ENCODE data around the gene CLDN11. TPM values are rescaled to one million over a fixed set of nuclear protein-coding genes. Genes with fewer than 3 reads are reported as not detected.

Gene CLDN11
- total and polyA plus RNA-seq, 10 of the 15 experiments (the other 5 are each of a cell fraction or from before 2014, with no cell fraction given) = 0.15 TPM; not detected in 9

DNA sequence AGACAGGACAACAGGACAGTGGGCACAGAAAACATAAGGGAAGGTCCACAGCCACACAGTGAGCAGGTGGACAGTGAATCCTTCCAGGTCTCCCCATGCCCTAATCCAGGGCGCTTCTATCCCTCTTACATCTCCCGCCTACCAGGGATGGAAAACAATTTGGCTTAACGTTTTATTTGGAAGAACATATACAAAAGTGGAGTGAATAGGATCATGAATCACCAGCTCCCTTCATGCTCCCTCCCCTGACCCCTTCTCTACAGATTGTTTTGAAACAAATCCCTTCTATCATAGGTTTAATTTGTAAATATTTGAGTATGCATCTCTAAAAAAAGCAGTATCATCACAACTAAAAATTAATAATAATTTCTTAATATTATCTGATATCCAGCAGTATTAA is 52.5 kb downstream of the CLDN11 start:
- H3K4me1 ChIP-seq (ENCODE audit: control insufficient read depth, insufficient read depth, low read length) = no peaks in the 10 kb centered on the region
- ATAC-seq = no peak
- ChIA-PET CTCF (interaction anchor here (0.6 to 0.7 kb wide), 3 partner anchors 27 to 355 kb away, joined by 3 read pairs; no protein-coding TSS in a partner anchor), RAD21 (ENCODE audit: unreplicated experiment) (no interaction called here), POLR2A (no interaction called here), SMC1A (ENCODE audit: uncharacterized antibody, unreplicated experiment) (no interaction called here)
- H2AFZ ChIP-seq (ENCODE audit: control insufficient read depth, low read depth, low read length) = no peak overlapping the region
- H3K9me3 ChIP-seq (replicated peaks; ENCODE audit: control insufficient read depth, insufficient read depth, low read length) = no peaks in the 10 kb centered on the region
- no peak overlapping the region for H3K4me3 ChIP-seq
- WGBS (ENCODE audit: insufficient coverage, insufficient replicate concordance, low lambda C conversion rate, missing lambda C conversion rate) = 48% methylated on average over 3 of the region's 3 CpGs
- no peak overlapping the region for H3K9ac ChIP-seq (ENCODE audit: control insufficient read depth, insufficient read depth, low read length)
- BruUV-seq (replicated peaks) = no TSS peak
- peaks cover 0 to 3% of the 10 kb centered on the region in 2 experiments; a peak in 3 of 4 replicates for H3K27me3 ChIP-seq (replicated peaks in 1 of 2; ENCODE audit: control insufficient read depth in 2 of 2, insufficient read depth in 2 of 2, low read length in 1 of 2)
- H4K20me1 ChIP-seq (ENCODE audit: control insufficient read depth, insufficient read depth) = no peaks in the 10 kb centered on the region
- intact Hi-C loops (cut with micrococcal nuclease; ENCODE audit: unreplicated experiment) = no loop called here
- in situ Hi-C loops (cut with MboI) = no loop called here
- no peak overlapping the region for H3K27ac ChIP-seq (ENCODE audit: control insufficient read depth, insufficient read depth)
- FAIRE-seq = no peak
- H3K4me2 ChIP-seq (ENCODE audit: control insufficient read depth, insufficient read depth) = no peak overlapping the region
- TF ChIP-seq, protein P1, sequence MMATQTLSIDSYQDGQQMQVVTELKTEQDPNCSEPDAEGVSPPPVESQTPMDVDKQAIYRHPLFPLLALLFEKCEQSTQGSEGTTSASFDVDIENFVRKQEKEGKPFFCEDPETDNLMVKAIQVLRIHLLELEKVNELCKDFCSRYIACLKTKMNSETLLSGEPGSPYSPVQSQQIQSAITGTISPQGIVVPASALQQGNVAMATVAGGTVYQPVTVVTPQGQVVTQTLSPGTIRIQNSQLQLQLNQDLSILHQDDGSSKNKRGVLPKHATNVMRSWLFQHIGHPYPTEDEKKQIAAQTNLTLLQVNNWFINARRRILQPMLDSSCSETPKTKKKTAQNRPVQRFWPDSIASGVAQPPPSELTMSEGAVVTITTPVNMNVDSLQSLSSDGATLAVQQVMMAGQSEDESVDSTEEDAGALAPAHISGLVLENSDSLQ (IDR thresholded peaks at IDR 0.05) = no peak
- TF ChIP-seq ZNF207 (IDR thresholded peaks at IDR 0.05; ENCODE audit: borderline replicate concordance) (no peak), MTA3 (IDR thresholded peaks at IDR 0.05; ENCODE audit: borderline replicate concordance, low read length) (no peak), ZNF24 (IDR thresholded peaks at IDR 0.05) (no peak), SUPT20H (IDR thresholded peaks at IDR 0.05; ENCODE audit: borderline replicate concordance, control insufficient read depth, low read depth, low read length) (no peak), SIX5 (IDR thresholded peaks at IDR 0.05; ENCODE audit: low read depth, low read length, severe bottlenecking) (no peak), IRF4 (IDR thresholded peaks at IDR 0.05; ENCODE audit: low read depth, low read length) (no peak), FOS (IDR thresholded peaks at IDR 0.05; ENCODE audit: borderline replicate concordance, extremely low read depth, insufficient read length) (no peak), POU2F2 (IDR thresholded peaks at IDR 0.05; ENCODE audit: borderline replicate concordance, low read depth, low read length) (no peak)
- TF ChIP-seq, protein P2, sequence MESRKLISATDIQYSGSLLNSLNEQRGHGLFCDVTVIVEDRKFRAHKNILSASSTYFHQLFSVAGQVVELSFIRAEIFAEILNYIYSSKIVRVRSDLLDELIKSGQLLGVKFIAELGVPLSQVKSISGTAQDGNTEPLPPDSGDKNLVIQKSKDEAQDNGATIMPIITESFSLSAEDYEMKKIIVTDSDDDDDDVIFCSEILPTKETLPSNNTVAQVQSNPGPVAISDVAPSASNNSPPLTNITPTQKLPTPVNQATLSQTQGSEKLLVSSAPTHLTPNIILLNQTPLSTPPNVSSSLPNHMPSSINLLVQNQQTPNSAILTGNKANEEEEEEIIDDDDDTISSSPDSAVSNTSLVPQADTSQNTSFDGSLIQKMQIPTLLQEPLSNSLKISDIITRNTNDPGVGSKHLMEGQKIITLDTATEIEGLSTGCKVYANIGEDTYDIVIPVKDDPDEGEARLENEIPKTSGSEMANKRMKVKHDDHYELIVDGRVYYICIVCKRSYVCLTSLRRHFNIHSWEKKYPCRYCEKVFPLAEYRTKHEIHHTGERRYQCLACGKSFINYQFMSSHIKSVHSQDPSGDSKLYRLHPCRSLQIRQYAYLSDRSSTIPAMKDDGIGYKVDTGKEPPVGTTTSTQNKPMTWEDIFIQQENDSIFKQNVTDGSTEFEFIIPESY (IDR thresholded peaks at IDR 0.05) = no peak
- TF ChIP-seq, protein P3, sequence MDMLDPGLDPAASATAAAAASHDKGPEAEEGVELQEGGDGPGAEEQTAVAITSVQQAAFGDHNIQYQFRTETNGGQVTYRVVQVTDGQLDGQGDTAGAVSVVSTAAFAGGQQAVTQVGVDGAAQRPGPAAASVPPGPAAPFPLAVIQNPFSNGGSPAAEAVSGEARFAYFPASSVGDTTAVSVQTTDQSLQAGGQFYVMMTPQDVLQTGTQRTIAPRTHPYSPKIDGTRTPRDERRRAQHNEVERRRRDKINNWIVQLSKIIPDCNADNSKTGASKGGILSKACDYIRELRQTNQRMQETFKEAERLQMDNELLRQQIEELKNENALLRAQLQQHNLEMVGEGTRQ (IDR thresholded peaks at IDR 0.05; ENCODE audit: borderline replicate concordance, low read depth, low read length) = no peak
- TF ChIP-seq, protein P4, sequence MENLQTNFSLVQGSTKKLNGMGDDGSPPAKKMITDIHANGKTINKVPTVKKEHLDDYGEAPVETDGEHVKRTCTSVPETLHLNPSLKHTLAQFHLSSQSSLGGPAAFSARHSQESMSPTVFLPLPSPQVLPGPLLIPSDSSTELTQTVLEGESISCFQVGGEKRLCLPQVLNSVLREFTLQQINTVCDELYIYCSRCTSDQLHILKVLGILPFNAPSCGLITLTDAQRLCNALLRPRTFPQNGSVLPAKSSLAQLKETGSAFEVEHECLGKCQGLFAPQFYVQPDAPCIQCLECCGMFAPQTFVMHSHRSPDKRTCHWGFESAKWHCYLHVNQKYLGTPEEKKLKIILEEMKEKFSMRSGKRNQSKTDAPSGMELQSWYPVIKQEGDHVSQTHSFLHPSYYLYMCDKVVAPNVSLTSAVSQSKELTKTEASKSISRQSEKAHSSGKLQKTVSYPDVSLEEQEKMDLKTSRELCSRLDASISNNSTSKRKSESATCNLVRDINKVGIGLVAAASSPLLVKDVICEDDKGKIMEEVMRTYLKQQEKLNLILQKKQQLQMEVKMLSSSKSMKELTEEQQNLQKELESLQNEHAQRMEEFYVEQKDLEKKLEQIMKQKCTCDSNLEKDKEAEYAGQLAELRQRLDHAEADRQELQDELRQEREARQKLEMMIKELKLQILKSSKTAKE (IDR thresholded peaks at IDR 0.05; ENCODE audit: low read depth, poor library complexity, severe bottlenecking) = no peak
- TF ChIP-seq, protein P5, sequence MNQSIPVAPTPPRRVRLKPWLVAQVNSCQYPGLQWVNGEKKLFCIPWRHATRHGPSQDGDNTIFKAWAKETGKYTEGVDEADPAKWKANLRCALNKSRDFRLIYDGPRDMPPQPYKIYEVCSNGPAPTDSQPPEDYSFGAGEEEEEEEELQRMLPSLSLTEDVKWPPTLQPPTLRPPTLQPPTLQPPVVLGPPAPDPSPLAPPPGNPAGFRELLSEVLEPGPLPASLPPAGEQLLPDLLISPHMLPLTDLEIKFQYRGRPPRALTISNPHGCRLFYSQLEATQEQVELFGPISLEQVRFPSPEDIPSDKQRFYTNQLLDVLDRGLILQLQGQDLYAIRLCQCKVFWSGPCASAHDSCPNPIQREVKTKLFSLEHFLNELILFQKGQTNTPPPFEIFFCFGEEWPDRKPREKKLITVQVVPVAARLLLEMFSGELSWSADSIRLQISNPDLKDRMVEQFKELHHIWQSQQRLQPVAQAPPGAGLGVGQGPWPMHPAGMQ (IDR thresholded peaks at IDR 0.05; ENCODE audit: borderline replicate concordance) = no peak
- no peak for DNase-seq (ENCODE audit: low read depth, low spot score)
- no peaks in the 10 kb centered on the region for H3K36me3 ChIP-seq (ENCODE audit: control insufficient read depth in 2 of 2, insufficient read depth in 2 of 2, low read length in 1 of 2)
- no peaks in the 10 kb centered on the region for H3K79me2 ChIP-seq (ENCODE audit: control insufficient read depth, insufficient read depth, low read length)
